GM18873 (cell line): ENCODE data around the gene SLC35F4.

Experiments used
- ATAC-seq: cut with Tn5 transposase; IDR thresholded peaks from one replicate; pipeline ENCODE4 v1.9.1; 2021; ENCODE audit warnings: mild to moderate bottlenecking, moderate library complexity, moderate number of reproducible peaks; ENCODE audit not compliant: unreplicated experiment, low FRiP score

The SLC35F4 gene

GRCh38 chr14:57851354-57851753, 14.5 kb downstream of the SLC35F4 start:
- no peak for ATAC-seq

- no peak for ATAC-seq
Measured at GRCh38 chr14:57848786-57849185, 17.1 kb downstream of the SLC35F4 start.

- no peak for ATAC-seq
Measured at GRCh38 chr14:57848353-57848752, 17.5 kb downstream of the SLC35F4 start.

- ATAC-seq, result no peak
Measured at GRCh38 chr14:57847706-57848105, 18.2 kb downstream of the SLC35F4 start.

GRCh38 chr14:57847096-57847495, 18.8 kb downstream of the SLC35F4 start:
- no peak for ATAC-seq

- no peak for ATAC-seq
Measured at GRCh38 chr14:57846596-57846995, 19.3 kb downstream of the SLC35F4 start.

GRCh38 chr14:57845802-57846531, 19.9 kb downstream of the SLC35F4 start:
- ATAC-seq, result no peak

- ATAC-seq, result no peak
Measured at GRCh38 chr14:57845316-57845715, 20.6 kb downstream of the SLC35F4 start.

GRCh38 chr14:57837267-57837666, 28.6 kb downstream of the SLC35F4 start:
- ATAC-seq, result no peak

- ATAC-seq, result no peak
Measured at GRCh38 chr14:57835766-57836165, 30.1 kb downstream of the SLC35F4 start.

GRCh38 chr14:57834961-57835360, 30.9 kb downstream of the SLC35F4 start:
- no peak for ATAC-seq

- no peak for ATAC-seq
Measured at GRCh38 chr14:57834001-57834598, 31.8 kb downstream of the SLC35F4 start.

GRCh38 chr14:57833323-57833722, 32.6 kb downstream of the SLC35F4 start:
- no peak for ATAC-seq

- ATAC-seq, result no peak
Measured at GRCh38 chr14:57831981-57832380, 33.9 kb downstream of the SLC35F4 start.

GRCh38 chr14:57828713-57829112, 37.2 kb downstream of the SLC35F4 start:
- no peak for ATAC-seq

GRCh38 chr14:57823015-57823660, 42.8 kb downstream of the SLC35F4 start:
- no peak for ATAC-seq

GRCh38 chr14:57822081-57822480, 43.8 kb downstream of the SLC35F4 start:
- no peak for ATAC-seq

GRCh38 chr14:57820581-57820980, 45.3 kb downstream of the SLC35F4 start:
- ATAC-seq, result no peak

- ATAC-seq, result no peak
Measured at GRCh38 chr14:57818511-57818910, 47.4 kb downstream of the SLC35F4 start.

- no peak for ATAC-seq
Measured at GRCh38 chr14:57816568-57817284, 49.2 kb downstream of the SLC35F4 start.

GRCh38 chr14:57814726-57815125, 51.2 kb downstream of the SLC35F4 start:
- ATAC-seq, result no peak
